Heart right ventricle (tissue), 16 donors: ENCODE measurements around the gene FAM120B. TPM values are rescaled to one million over a fixed set of nuclear protein-coding genes. Genes with fewer than 3 reads are reported as not detected.

Experiments
- ATAC-seq, 8 donors: fragments of 200-7000 bp; cut with Tn5 transposase; one replicate each; pipeline ENCODE4 v1.9.1; 2020; ENCODE audit warnings: mild to moderate bottlenecking in 8 of 8, moderate library complexity in 8 of 8, moderate number of reproducible peaks in 1 of 8
- DNase-seq, 2 donors: peaks; one replicate each; pipeline ENCODE4 v3.0.0-alpha.2; 2020
- H3K27ac ChIP-seq, 10 donors: fragments of 200-600 bp; sonication (generic) in 2 of 10; one replicate each; pipeline versions ENCODE4 v1.5.0 to v1.8.0; 2020 to 2022; ENCODE audit warnings: mild to moderate bottlenecking in 3 of 10
- H3K27me3 ChIP-seq, 7 donors: fragments of 200-600 bp; one replicate each; pipeline ENCODE4 v1.8.0; 2021 to 2022; ENCODE audit warnings: mild to moderate bottlenecking in 2 of 7
- H3K36me3 ChIP-seq, 9 donors: fragments of 200-600 bp; sonication (generic) in 1 of 9; one replicate each; pipeline versions ENCODE4 v1.5.0 to v1.8.0; 2020 to 2022; ENCODE audit warnings: mild to moderate bottlenecking in 2 of 9
- H3K4me1 ChIP-seq, 9 donors: fragments of 200-600 bp; sonication (generic) in 1 of 9; one replicate each; pipeline versions ENCODE4 v1.5.0 to v1.8.0; 2020 to 2022; ENCODE audit warnings: mild to moderate bottlenecking in 4 of 9
- H3K4me3 ChIP-seq, 10 donors: fragments of 200-600 bp; sonication (generic) in 2 of 10; one replicate each; pipeline versions ENCODE4 v1.5.0 to v1.8.0; 2020 to 2022; ENCODE audit warnings: mild to moderate bottlenecking in 7 of 10, moderate library complexity in 2 of 10
- H3K9me3 ChIP-seq, 11 donors: fragments of 200-600 bp in 10 of 11; sonication (generic) in 2 of 11; one replicate each; pipeline versions ENCODE4 v1.5.0 to v1.8.0; 2013 to 2022; ENCODE audit warnings: mild to moderate bottlenecking in 2 of 11, control low read depth in 1 of 11, moderate library complexity in 1 of 11
- CTCF ChIP-seq, 9 donors: fragments of 200-600 bp; sonication (generic) in 2 of 9; IDR thresholded peaks; one replicate each; pipeline versions ENCODE4 v1.5.0 to v1.8.0; 2021 to 2022; ENCODE audit warnings: antibody characterized with exemption in 9 of 9, mild to moderate bottlenecking in 5 of 9, moderate library complexity in 1 of 9
- WGBS, 2 donors: extraction: QIAGEN DNeasy Blood & Tissue Kit; methylation state at CpG; one replicate each; pipeline ENCODE4 v1.1.7; 2013; ENCODE audit warnings: inconsistent platforms in 1 of 2; 5-methylcytosine and 5-hydroxymethylcytosine counted together
- intact Hi-C, 10 donors: fragments of 100-400 bp; cut with DNase I; formaldehyde crosslinking; loops; one replicate each; pipeline versions ENCODE4 v1.11.1 to v1.14.2; 2022
- polyA plus RNA-seq, 2 donors: library from polyadenylated mRNA; stranded (reverse); fragments of 200-250 nt; gene quantifications; one replicate each; pipeline ENCODE4 v1.2.3, GENCODE V29; 2013
- total RNA-seq, 10 donors: library from RNA; stranded (reverse); fragmentation: NEBNext Ultra II Directional in 3 of 10; extraction: Animal tissue kit (Norgen Biotek cat#: 25700) in 3 of 10; gene quantifications; one replicate each; pipeline versions ENCODE4 v1.2.1 to v1.2.4, GENCODE V29; 2021 to 2023
- donor health status: Arrhythmogenic right ventricular cardiomyopathy.
- donor health status: ischemic (EF 13 %, LVEDD 7.1; RV severe dilation, severe dysfunction).
- donor health status: healthy with polysubstance abuse.
- donor health status: DM: no; HTN: yes; CAD: no.
- donor health status: DM: no; HTN: no; CAD: no.
- donor health status: ischemic (EF 25% LVEDD 6.9; RV normal size, moderate dysfunction).
- donor health status: ischemic (EF 25% LVEDD 5.7; RV mildly dilated, moderate dysfunction).
- donor health status: healthy.
- donor health status: DM: yes; HTN: yes; CAD: no.
- donor health status: Ischemic cardiomyopathy.
- donor health status: ischemic (EF 35%, LVEDD 5.7; RV mildly dilated, moderate dysfunction).
- donor health status: nonischemic (EF 11% LVEDD 7.7; RV severe dilation, severe dysfunction).
- donor health status: DM: yes; HTN: yes; CAD: no.
- donor health status: PGD.
- donor health status: ischemic (EF 29% LVEDD 5.4; RV normal size, mild dysfunction).
- donor health status: nonischemic (EF 23%, LVEDD 6.1; RV moderate dilation, normal function).

Gene FAM120B
- total and polyA plus RNA-seq, 12 donors, result 7.7 to 31.0 (median 23.9) TPM

- peaks cover 0 to 55% (median 41%) of the 10 kb centered on the region in 9 donors for H3K4me1 ChIP-seq
- H3K27ac ChIP-seq, result no peak overlapping the region
- DNase-seq, result no peak
Observed at GRCh38 chr6:170282512-170283158, 23.9 kb upstream of the FAM120B start.

GRCh38 chr6:170283212-170284081, 23.1 kb upstream of the FAM120B start:
- no peak for DNase-seq
- Histone ChIP-seq H3K4me1 (peaks cover 0 to 56% (median 41%) of the 10 kb centered on the region in 9 donors), H3K27me3 (peaks cover 0 to 34% (median 0%) of the 10 kb centered on the region in 7 donors), H3K4me3 (no peak overlapping the region), H3K9me3 (no peaks in the 10 kb centered on the region), H3K36me3 (peaks cover 0 to 53% (median 13%) of the 10 kb centered on the region in 9 donors), H3K27ac (no peak overlapping the region)
- no peak for ATAC-seq
- no peak for TF ChIP-seq CTCF (IDR thresholded peaks at IDR 0.05)
- intact Hi-C loops, result no loop called here
- WGBS, 2 donors, result 96% methylated on average over 60 of the region's 60 CpGs

More at GRCh38 chr6:170282512-170283158, 23.9 kb upstream of the FAM120B start:
- intact Hi-C loops, result no loop called here
- no peak overlapping the region for H3K4me3 ChIP-seq
- no peak for TF ChIP-seq CTCF (IDR thresholded peaks at IDR 0.05)
- H3K9me3 ChIP-seq, result no peaks in the 10 kb centered on the region
- no peak for ATAC-seq
- WGBS, 2 donors, result 94% methylated on average over 28 of the region's 28 CpGs
- H3K27me3 ChIP-seq, result peaks cover 0 to 26% (median 0%) of the 10 kb centered on the region in 7 donors
- peaks cover 0 to 49% (median 13%) of the 10 kb centered on the region in 9 donors for H3K36me3 ChIP-seq

- ATAC-seq, result no peak
- Histone ChIP-seq H3K27me3 (peaks cover 0 to 42% (median 4%) of the 10 kb centered on the region in 7 donors), H3K4me1 (peaks cover 3 to 58% (median 43%) of the 10 kb centered on the region in 9 donors), H3K4me3 (no peak overlapping the region), H3K27ac (no peak overlapping the region), H3K9me3 (no peaks in the 10 kb centered on the region), H3K36me3 (peaks cover 0 to 53% (median 13%) of the 10 kb centered on the region in 9 donors)
- TF ChIP-seq CTCF (IDR thresholded peaks at IDR 0.05), result no peak
- 95 to 97% methylated on average over 15 of the region's 15 CpGs for WGBS, 2 donors
- peak in 1 of 2 donors; percentile 4 for DNase-seq
- intact Hi-C loops, result no loop called here
Observed at GRCh38 chr6:170284126-170284773, 22.3 kb upstream of the FAM120B start.
